Heart left ventricle (tissue), 13 donors: ENCODE measurements around the gene EVC2.

Experiments used
- POLR2A ChIP-seq, 2 donors: fragments of 450-650 bp; IDR thresholded peaks; one replicate each; pipeline ENCODE4 v1.6.1; 2017; ENCODE audit warnings: antibody characterized with exemption in 2 of 2, mild to moderate bottlenecking in 2 of 2, moderate library complexity in 2 of 2
- TF ChIP-seq, protein P1 (sequence below), 12 donors: fragments of 200-600 bp; sonication (generic) in 4 of 12; IDR thresholded peaks; one replicate each; pipeline versions ENCODE4 v1.5.0 to v1.8.0; 2018 to 2022; ENCODE audit warnings: antibody characterized with exemption in 12 of 12, mild to moderate bottlenecking in 5 of 12
- donor health status: ischemic (EF 13 %, LVEDD 7.1; RV severe dilation, severe dysfunction).
- donor health status: DM: no; HTN: yes; CAD: no.
- donor health status: DM: no; HTN: no; CAD: no.
- donor health status: ischemic (EF 25% LVEDD 6.9; RV normal size, moderate dysfunction).
- donor health status: ischemic (EF 25% LVEDD 5.7; RV mildly dilated, moderate dysfunction).
- donor health status: ischemic (EF 35%, LVEDD 5.7; RV mildly dilated, moderate dysfunction).
- donor health status: nonischemic (EF 11% LVEDD 7.7; RV severe dilation, severe dysfunction).
- donor health status: DM: yes; HTN: yes; CAD: no.
- donor health status: PGD.
- donor health status: ischemic (EF 29% LVEDD 5.4; RV normal size, mild dysfunction).
- donor health status: nonischemic (EF 23%, LVEDD 6.1; RV moderate dilation, normal function).

DNA sequence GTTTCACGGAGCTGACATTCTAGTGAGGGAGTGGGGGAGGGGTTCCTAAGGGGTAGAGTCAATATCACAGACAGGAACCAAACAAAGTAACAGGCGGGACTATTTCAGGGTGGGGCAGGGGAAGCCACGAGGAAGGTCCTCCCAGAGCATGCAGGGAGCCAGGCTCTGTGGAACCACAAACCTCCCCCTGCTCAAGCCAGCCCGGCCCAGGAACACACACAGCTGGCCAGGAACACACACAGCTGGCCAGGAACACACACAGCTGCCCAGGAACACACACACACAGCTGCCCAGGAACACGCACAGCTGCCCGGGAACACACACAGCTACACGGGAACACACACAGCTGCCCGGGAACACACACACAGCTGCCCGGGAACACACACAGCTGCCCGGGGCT, 24.8 kb downstream of the EVC2 start:
- TF ChIP-seq, protein P1, sequence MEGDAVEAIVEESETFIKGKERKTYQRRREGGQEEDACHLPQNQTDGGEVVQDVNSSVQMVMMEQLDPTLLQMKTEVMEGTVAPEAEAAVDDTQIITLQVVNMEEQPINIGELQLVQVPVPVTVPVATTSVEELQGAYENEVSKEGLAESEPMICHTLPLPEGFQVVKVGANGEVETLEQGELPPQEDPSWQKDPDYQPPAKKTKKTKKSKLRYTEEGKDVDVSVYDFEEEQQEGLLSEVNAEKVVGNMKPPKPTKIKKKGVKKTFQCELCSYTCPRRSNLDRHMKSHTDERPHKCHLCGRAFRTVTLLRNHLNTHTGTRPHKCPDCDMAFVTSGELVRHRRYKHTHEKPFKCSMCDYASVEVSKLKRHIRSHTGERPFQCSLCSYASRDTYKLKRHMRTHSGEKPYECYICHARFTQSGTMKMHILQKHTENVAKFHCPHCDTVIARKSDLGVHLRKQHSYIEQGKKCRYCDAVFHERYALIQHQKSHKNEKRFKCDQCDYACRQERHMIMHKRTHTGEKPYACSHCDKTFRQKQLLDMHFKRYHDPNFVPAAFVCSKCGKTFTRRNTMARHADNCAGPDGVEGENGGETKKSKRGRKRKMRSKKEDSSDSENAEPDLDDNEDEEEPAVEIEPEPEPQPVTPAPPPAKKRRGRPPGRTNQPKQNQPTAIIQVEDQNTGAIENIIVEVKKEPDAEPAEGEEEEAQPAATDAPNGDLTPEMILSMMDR (IDR thresholded peaks at IDR 0.05), result no peak
- no peak for TF ChIP-seq POLR2A (IDR thresholded peaks at IDR 0.05)
